SK-N-SH (cell line): ENCODE data around the gene LGR6. TPM values are rescaled to one million over a fixed set of nuclear protein-coding genes. Genes with fewer than 3 reads are reported as not detected.

Source experiments
- CTCF ChIA-PET: fragments of 300-600, 350-600 bp; formaldehyde crosslinking; extraction: SDS; loops from one replicate; lab custom pipeline; 2021; lab: Yijun Ruan, JAX
- POLR2A ChIA-PET: fragments of 350-600 bp; sonication (Branson Sonifier 250); formaldehyde crosslinking; extraction: SDS; loops from one replicate; lab custom pipeline; 2020; ENCODE audit warnings: antibody characterized with exemption, inconsistent platforms; lab: Yijun Ruan, JAX
- DNase-seq: peaks from one replicate; pipeline ENCODE4 v3.0.0; 2012
- H2AFZ ChIP-seq: fragments of 200-600 bp; sonication (generic); 2 replicates; pipeline ENCODE4 v1.8.1; 2016; ENCODE audit warnings: antibody characterized with exemption, mild to moderate bottlenecking, low read depth
- H3F3A ChIP-seq: fragments of 200-600 bp; sonication (generic); replicated peaks from 2 replicates; pipeline ENCODE3; 2016; ENCODE audit warnings: antibody characterized with exemption, mild to moderate bottlenecking; ENCODE audit not compliant: insufficient read depth
- H3K27ac ChIP-seq, 2 experiments: fragments of 200-500 bp in 1 of 2; fragments of 200-600 bp in 1 of 2; sonication (Bioruptor generic) in 1 of 2; sonication (generic), shearing (Covaris generic) in 1 of 2; 2 replicates each; pipeline versions ENCODE4 v1.5.1 to v1.6.1; 2014 to 2016; ENCODE audit warnings: low read depth in 2 of 2, inconsistent platforms in 1 of 2, low read length in 1 of 2, mild to moderate bottlenecking in 1 of 2, mixed read lengths in 1 of 2
- H3K27me3 ChIP-seq: fragments of 200-600 bp; sonication (generic), shearing (Covaris generic); 2 replicates; pipeline ENCODE4 v1.6.1; 2016; ENCODE audit warnings: mixed run types; ENCODE audit not compliant: insufficient read depth
- H3K36me3 ChIP-seq, 2 experiments: fragments of 200-500 bp in 1 of 2; fragments of 200-600 bp in 1 of 2; sonication (Bioruptor generic) in 1 of 2; sonication (generic) in 1 of 2; replicated peaks in 1 of 2; 2 replicates each; pipeline versions ENCODE3 to v1.5.1; 2014 to 2016; ENCODE audit warnings: low read length in 1 of 2, mild to moderate bottlenecking in 1 of 2; ENCODE audit not compliant: insufficient read depth in 2 of 2, control insufficient read depth in 1 of 2
- H3K4me1 ChIP-seq, 2 experiments: fragments of 200-500 bp in 1 of 2; fragments of 200-600 bp in 1 of 2; sonication (Bioruptor generic) in 1 of 2; sonication (generic), shearing (Covaris generic) in 1 of 2; 2 replicates each; pipeline versions ENCODE4 v1.5.1 to v1.6.1; 2014 to 2016; ENCODE audit warnings: low read depth in 1 of 2, low read length in 1 of 2, mixed run types in 1 of 2; ENCODE audit not compliant: insufficient read depth in 2 of 2, control insufficient read depth in 1 of 2
- H3K4me2 ChIP-seq: fragments of 200-600 bp; sonication (generic), shearing (Covaris generic); 2 replicates; pipeline ENCODE4 v1.6.1; 2017; ENCODE audit warnings: mixed run types
- H3K4me3 ChIP-seq, 2 experiments: fragments of 200-500 bp in 1 of 2; fragments of 200-600 bp in 1 of 2; sonication (Bioruptor generic) in 1 of 2; sonication (generic), shearing (Covaris generic) in 1 of 2; 2 replicates each; pipeline versions ENCODE4 v1.5.1 to v1.8.1; 2014 to 2016; ENCODE audit warnings: low read depth in 2 of 2, inconsistent platforms in 1 of 2, low read length in 1 of 2, mild to moderate bottlenecking in 1 of 2, mixed read lengths in 1 of 2, moderate library complexity in 1 of 2
- H3K79me2 ChIP-seq: fragments of 200-600 bp; sonication (generic); 2 replicates; pipeline ENCODE4 v1.8.1; 2017; ENCODE audit warnings: mild to moderate bottlenecking; ENCODE audit not compliant: insufficient read depth
- H3K9ac ChIP-seq: fragments of 200-600 bp; sonication (generic); 2 replicates; pipeline ENCODE4 v1.6.1; 2017; ENCODE audit warnings: mixed run types
- H3K9me2 ChIP-seq: fragments of 200-600 bp; sonication (generic); 2 replicates; pipeline ENCODE4 v1.6.1; 2017; ENCODE audit warnings: mixed run types
- H3K9me3 ChIP-seq: fragments of 200-600 bp; sonication (generic); 2 replicates; pipeline ENCODE4 v1.6.1; 2017; ENCODE audit warnings: mixed run types, mild to moderate bottlenecking, moderate library complexity
- H4K20me1 ChIP-seq: fragments of 200-600 bp; sonication (generic); 2 replicates; pipeline ENCODE4 v1.6.1; 2017; ENCODE audit warnings: mild to moderate bottlenecking, mixed run types; ENCODE audit not compliant: insufficient read depth
- EZH2phosphoT487 ChIP-seq: fragments of 200-600 bp; sonication (generic); IDR thresholded peaks from 2 replicates; pipeline ENCODE4 v1.6.1; 2017; ENCODE audit warnings: low read depth, mixed run types, mild to moderate bottlenecking, antibody characterized with exemption, moderate library complexity, borderline replicate concordance
- FOXJ3 ChIP-seq: sonication (generic); formaldehyde crosslinking; IDR thresholded peaks from 2 replicates; pipeline ENCODE4 v1.5.1; 2020; ENCODE audit warnings: mild to moderate bottlenecking, missing genetic modification reagents
- JUND ChIP-seq: IDR thresholded peaks from 2 replicates; pipeline ENCODE4 v1.4.0; 2012
- NFIC ChIP-seq: IDR thresholded peaks from 2 replicates; pipeline ENCODE4 v1.4.0; 2012; ENCODE audit warnings: borderline replicate concordance
- RAD21 ChIP-seq: IDR thresholded peaks from 2 replicates; pipeline ENCODE4 v1.6.1; 2012; ENCODE audit warnings: mild to moderate bottlenecking, low read length
- RCOR1 ChIP-seq: fragments of 150-350 bp; IDR thresholded peaks from 2 replicates; pipeline ENCODE4 v1.6.1; 2017; ENCODE audit warnings: antibody characterized with exemption, low read length
- RFX5 ChIP-seq: IDR thresholded peaks from 2 replicates; pipeline ENCODE4 v1.6.1; 2012; ENCODE audit warnings: mild to moderate bottlenecking, improper control_type of control experiment, low read length
- SMC3 ChIP-seq: IDR thresholded peaks from 2 replicates; pipeline ENCODE4 v1.6.1; 2012; ENCODE audit warnings: low read depth, low read length, improper control_type of control experiment
- TCF12 ChIP-seq: IDR thresholded peaks from 2 replicates; pipeline ENCODE4 v1.4.0; 2012
- TEAD4 ChIP-seq: IDR thresholded peaks from 2 replicates; pipeline ENCODE4 v1.4.0; 2012; ENCODE audit warnings: mild to moderate bottlenecking, borderline replicate concordance; ENCODE audit not compliant: insufficient read depth
- YY1 ChIP-seq: IDR thresholded peaks from 2 replicates; pipeline ENCODE4 v1.4.0; 2012; ENCODE audit warnings: low read depth, mild to moderate bottlenecking
- WGBS: methylation state at CpG from one replicate; pipeline ENCODE4 v1.1.6; 2017; ENCODE audit warnings: low lambda C conversion rate; 5-methylcytosine and 5-hydroxymethylcytosine counted together
- polyA plus RNA-seq, 3 experiments: library from polyadenylated mRNA; depleted of rRNA; stranded (reverse); fragments of >200 nt; gene quantifications; 2 replicates each; pipeline ENCODE4 v1.2.3, GENCODE V29; 2012
- TF ChIP-seq, protein P1 (sequence below): IDR thresholded peaks from 2 replicates; pipeline ENCODE4 v1.6.1; 2012; ENCODE audit warnings: mild to moderate bottlenecking, low read depth, low read length, moderate library complexity
- TF ChIP-seq, protein P2 (sequence below): IDR thresholded peaks from 2 replicates; pipeline ENCODE4; 2012
- TF ChIP-seq, protein P3 (sequence below): IDR thresholded peaks from 2 replicates; pipeline ENCODE4 v1.4.0; 2012; ENCODE audit warnings: low read depth
- TF ChIP-seq, protein P4 (sequence below): fragments of 200-600 bp; sonication (generic); IDR thresholded peaks from 2 replicates; pipeline ENCODE4 v1.6.1; 2017; ENCODE audit warnings: antibody characterized with exemption, mild to moderate bottlenecking, moderate library complexity

The LGR6 gene
- polyA plus RNA-seq, 1 of the 3 experiments (the other 2 are of a cell fraction) = 0.03 TPM

DNA sequence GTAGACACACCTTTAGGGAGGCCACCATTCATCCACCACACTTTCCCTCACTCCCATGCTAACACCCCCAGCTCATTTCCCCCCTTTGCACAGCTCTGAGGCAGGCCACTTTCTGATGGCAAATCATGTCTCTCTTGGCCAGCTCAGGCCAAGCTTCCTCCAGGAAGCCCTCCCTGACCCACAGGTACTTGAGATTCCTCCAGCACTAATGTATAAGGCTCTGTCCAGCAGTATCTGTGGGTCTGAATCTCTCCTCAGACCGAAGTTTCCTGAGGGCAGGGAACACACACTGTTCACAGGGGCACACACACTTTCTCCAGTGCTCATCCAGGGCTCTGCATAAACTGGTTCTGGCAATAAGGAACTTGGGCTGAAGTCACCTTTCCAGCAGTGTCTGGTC lies 19.2 kb downstream of the LGR6 start:
- no peak overlapping the region for H3K27ac ChIP-seq
- H3K9me2 ChIP-seq = no peaks in the 10 kb centered on the region
- POLR2A ChIA-PET = no interaction called here
- no peaks in the 10 kb centered on the region for H3K36me3 ChIP-seq
- no peak overlapping the region for H2AFZ ChIP-seq
- no peak overlapping the region for H3K9ac ChIP-seq
- WGBS = 0% methylated on average over 1 of the region's 1 CpG
- no peaks in the 10 kb centered on the region for H3K79me2 ChIP-seq
- H3F3A ChIP-seq = peaks cover 1% of the 10 kb centered on the region
- peaks cover 0 to 3% of the 10 kb centered on the region in 2 experiments; a peak in 1 of 4 replicates for H3K4me1 ChIP-seq
- H4K20me1 ChIP-seq = no peaks in the 10 kb centered on the region
- no peaks in the 10 kb centered on the region for H3K9me3 ChIP-seq
- DNase-seq = no peak
- H3K4me3 ChIP-seq = no peak overlapping the region
- no peak overlapping the region for H3K4me2 ChIP-seq
- CTCF ChIA-PET = interaction anchor here (0.8 to 6.6 kb wide), 8 partner anchors 12 to 103 kb away, joined by 3 to 59 read pairs (median 4); partner anchors contain the start of gene LGR6
- H3K27me3 ChIP-seq = peaks cover 60% of the 10 kb centered on the region
- no peak for TF ChIP-seq FOXJ3
- TF ChIP-seq, protein P1, sequence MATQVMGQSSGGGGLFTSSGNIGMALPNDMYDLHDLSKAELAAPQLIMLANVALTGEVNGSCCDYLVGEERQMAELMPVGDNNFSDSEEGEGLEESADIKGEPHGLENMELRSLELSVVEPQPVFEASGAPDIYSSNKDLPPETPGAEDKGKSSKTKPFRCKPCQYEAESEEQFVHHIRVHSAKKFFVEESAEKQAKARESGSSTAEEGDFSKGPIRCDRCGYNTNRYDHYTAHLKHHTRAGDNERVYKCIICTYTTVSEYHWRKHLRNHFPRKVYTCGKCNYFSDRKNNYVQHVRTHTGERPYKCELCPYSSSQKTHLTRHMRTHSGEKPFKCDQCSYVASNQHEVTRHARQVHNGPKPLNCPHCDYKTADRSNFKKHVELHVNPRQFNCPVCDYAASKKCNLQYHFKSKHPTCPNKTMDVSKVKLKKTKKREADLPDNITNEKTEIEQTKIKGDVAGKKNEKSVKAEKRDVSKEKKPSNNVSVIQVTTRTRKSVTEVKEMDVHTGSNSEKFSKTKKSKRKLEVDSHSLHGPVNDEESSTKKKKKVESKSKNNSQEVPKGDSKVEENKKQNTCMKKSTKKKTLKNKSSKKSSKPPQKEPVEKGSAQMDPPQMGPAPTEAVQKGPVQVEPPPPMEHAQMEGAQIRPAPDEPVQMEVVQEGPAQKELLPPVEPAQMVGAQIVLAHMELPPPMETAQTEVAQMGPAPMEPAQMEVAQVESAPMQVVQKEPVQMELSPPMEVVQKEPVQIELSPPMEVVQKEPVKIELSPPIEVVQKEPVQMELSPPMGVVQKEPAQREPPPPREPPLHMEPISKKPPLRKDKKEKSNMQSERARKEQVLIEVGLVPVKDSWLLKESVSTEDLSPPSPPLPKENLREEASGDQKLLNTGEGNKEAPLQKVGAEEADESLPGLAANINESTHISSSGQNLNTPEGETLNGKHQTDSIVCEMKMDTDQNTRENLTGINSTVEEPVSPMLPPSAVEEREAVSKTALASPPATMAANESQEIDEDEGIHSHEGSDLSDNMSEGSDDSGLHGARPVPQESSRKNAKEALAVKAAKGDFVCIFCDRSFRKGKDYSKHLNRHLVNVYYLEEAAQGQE = peak; percentile 47; the same call in 1 of the 2 replicates

DNA sequence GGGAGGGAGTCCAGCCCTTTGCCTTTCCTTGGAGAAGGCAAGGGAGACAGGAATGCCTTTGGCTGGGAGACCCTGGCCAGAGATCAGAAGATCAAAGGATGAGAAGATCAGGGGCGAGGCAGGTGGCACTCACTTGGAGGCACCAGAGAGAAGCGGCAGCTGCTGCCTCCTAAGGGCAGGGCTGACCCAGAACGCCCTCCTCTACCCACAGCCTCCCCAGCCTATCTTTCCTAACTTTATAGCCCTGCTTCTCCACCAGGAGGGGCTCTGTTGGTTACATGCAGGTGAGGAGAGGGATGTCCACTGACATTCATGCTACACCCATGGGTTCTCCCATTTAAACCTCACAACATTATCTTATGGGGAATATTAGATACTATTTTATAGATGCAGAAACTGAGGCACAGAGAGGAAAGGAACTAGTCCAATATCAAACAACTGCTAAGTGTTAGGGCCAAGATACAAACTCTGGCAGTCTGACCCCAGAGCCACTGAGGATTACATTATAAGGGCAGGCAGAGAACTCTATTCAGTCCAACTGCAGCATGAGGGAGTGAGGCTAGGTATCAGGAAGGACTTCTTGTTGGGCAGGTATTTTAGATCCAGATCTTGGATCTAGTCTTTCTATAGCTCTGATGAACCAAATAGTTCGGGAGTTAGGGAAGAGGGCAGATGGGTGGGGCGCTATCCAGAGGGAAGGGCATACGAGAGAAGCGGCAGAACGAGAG lies 19.9 kb downstream of the LGR6 start:
- no peaks in the 10 kb centered on the region for H3K9me2 ChIP-seq
- no peak overlapping the region for H3K9ac ChIP-seq
- WGBS = 61% methylated on average over 7 of the region's 8 CpGs
- peak overlapping the region in 1 of 2 experiments; percentile 35; a peak in 2 of 4 replicates for H3K4me3 ChIP-seq
- TF ChIP-seq, protein P2, sequence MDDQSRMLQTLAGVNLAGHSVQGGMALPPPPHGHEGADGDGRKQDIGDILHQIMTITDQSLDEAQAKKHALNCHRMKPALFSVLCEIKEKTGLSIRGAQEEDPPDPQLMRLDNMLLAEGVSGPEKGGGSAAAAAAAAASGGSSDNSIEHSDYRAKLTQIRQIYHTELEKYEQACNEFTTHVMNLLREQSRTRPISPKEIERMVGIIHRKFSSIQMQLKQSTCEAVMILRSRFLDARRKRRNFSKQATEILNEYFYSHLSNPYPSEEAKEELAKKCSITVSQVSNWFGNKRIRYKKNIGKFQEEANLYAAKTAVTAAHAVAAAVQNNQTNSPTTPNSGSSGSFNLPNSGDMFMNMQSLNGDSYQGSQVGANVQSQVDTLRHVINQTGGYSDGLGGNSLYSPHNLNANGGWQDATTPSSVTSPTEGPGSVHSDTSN = no peak
- TF ChIP-seq EZH2phosphoT487 (no peak), RCOR1 (no peak), YY1 (no peak), JUND (no peak), NFIC (no peak), SMC3 (peak; percentile 40; the same call in 1 of the 2 replicates), TEAD4 (no peak), TCF12 (no peak), RAD21 (peak; percentile 38), FOXJ3 (no peak), RFX5 (no peak)
- TF ChIP-seq, protein P3, sequence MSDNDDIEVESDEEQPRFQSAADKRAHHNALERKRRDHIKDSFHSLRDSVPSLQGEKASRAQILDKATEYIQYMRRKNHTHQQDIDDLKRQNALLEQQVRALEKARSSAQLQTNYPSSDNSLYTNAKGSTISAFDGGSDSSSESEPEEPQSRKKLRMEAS = no peak
- TF ChIP-seq, protein P4, sequence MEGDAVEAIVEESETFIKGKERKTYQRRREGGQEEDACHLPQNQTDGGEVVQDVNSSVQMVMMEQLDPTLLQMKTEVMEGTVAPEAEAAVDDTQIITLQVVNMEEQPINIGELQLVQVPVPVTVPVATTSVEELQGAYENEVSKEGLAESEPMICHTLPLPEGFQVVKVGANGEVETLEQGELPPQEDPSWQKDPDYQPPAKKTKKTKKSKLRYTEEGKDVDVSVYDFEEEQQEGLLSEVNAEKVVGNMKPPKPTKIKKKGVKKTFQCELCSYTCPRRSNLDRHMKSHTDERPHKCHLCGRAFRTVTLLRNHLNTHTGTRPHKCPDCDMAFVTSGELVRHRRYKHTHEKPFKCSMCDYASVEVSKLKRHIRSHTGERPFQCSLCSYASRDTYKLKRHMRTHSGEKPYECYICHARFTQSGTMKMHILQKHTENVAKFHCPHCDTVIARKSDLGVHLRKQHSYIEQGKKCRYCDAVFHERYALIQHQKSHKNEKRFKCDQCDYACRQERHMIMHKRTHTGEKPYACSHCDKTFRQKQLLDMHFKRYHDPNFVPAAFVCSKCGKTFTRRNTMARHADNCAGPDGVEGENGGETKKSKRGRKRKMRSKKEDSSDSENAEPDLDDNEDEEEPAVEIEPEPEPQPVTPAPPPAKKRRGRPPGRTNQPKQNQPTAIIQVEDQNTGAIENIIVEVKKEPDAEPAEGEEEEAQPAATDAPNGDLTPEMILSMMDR = peak; percentile 43
- POLR2A ChIA-PET = no interaction called here
- no peak overlapping the region for H2AFZ ChIP-seq
- DNase-seq = peak; percentile 75
- no peak overlapping the region; the same call in 1 of the 2 replicates for H3K4me2 ChIP-seq
- no peak overlapping the region for H3K27ac ChIP-seq
- no peaks in the 10 kb centered on the region for H3K36me3 ChIP-seq
- H3K79me2 ChIP-seq = no peaks in the 10 kb centered on the region
- no peaks in the 10 kb centered on the region for H4K20me1 ChIP-seq
- H3K9me3 ChIP-seq = no peaks in the 10 kb centered on the region
- no peaks in the 10 kb centered on the region for H3F3A ChIP-seq
- peaks cover 66% of the 10 kb centered on the region for H3K27me3 ChIP-seq
- CTCF ChIA-PET = interaction anchor here (0.7 to 6.6 kb wide), 19 partner anchors 13 to 131 kb away, joined by 3 to 59 read pairs (median 4); partner anchors contain the start of gene LGR6
- peaks cover 0 to 3% of the 10 kb centered on the region in 2 experiments; a peak in 1 of 4 replicates for H3K4me1 ChIP-seq
